ENCODE data around the gene CDH23. TPM values are rescaled to one million over a fixed set of nuclear protein-coding genes. Genes with fewer than 3 reads are reported as not detected.

Gene CDH23
- polyA plus RNA-seq, 1 experiment = 0.01 TPM

DNA sequence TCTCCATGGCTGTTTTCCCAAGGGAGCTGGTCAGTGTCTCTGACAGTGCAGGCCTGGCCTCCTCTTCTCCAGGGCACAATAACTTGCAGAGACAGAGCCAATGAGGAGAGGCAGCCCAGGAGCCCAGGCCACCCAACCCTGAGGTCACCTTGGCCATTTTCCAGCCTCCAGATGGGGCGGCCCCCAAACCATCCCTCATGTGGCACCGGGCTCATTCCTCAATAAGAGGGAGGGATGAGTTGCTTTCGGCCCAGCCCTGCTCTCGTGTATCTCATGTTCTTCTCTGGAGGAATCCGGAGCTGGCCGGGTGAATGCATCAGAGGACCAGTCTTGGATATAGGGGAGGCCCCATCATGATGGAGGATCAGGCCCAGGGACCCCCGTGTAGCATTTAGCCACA lies 223.9 kb downstream of the CDH23 start:
- CTCF ChIA-PET = interaction anchor here (4.5 kb wide), 1 partner anchor 12 kb away, joined by 26 read pairs; no protein-coding TSS in a partner anchor
- no peak overlapping the region for H3K27ac ChIP-seq (ENCODE audit: low read depth, low read length)
- DNase-seq (ENCODE audit: low read depth, low spot score) = no peak
- TF ChIP-seq, protein P1, sequence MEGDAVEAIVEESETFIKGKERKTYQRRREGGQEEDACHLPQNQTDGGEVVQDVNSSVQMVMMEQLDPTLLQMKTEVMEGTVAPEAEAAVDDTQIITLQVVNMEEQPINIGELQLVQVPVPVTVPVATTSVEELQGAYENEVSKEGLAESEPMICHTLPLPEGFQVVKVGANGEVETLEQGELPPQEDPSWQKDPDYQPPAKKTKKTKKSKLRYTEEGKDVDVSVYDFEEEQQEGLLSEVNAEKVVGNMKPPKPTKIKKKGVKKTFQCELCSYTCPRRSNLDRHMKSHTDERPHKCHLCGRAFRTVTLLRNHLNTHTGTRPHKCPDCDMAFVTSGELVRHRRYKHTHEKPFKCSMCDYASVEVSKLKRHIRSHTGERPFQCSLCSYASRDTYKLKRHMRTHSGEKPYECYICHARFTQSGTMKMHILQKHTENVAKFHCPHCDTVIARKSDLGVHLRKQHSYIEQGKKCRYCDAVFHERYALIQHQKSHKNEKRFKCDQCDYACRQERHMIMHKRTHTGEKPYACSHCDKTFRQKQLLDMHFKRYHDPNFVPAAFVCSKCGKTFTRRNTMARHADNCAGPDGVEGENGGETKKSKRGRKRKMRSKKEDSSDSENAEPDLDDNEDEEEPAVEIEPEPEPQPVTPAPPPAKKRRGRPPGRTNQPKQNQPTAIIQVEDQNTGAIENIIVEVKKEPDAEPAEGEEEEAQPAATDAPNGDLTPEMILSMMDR (IDR thresholded peaks at IDR 0.05; ENCODE audit: low read depth, low read length) = no peak
- POLR2A ChIA-PET = no interaction called here
- peaks cover 24% of the 10 kb centered on the region for H3K27me3 ChIP-seq (ENCODE audit: control insufficient read depth, insufficient read depth, low read length)
- no peak overlapping the region for H3K4me3 ChIP-seq (ENCODE audit: low read depth, low read length)
- H3K9me3 ChIP-seq (ENCODE audit: control insufficient read depth, insufficient read depth, low read length) = no peaks in the 10 kb centered on the region

DNA sequence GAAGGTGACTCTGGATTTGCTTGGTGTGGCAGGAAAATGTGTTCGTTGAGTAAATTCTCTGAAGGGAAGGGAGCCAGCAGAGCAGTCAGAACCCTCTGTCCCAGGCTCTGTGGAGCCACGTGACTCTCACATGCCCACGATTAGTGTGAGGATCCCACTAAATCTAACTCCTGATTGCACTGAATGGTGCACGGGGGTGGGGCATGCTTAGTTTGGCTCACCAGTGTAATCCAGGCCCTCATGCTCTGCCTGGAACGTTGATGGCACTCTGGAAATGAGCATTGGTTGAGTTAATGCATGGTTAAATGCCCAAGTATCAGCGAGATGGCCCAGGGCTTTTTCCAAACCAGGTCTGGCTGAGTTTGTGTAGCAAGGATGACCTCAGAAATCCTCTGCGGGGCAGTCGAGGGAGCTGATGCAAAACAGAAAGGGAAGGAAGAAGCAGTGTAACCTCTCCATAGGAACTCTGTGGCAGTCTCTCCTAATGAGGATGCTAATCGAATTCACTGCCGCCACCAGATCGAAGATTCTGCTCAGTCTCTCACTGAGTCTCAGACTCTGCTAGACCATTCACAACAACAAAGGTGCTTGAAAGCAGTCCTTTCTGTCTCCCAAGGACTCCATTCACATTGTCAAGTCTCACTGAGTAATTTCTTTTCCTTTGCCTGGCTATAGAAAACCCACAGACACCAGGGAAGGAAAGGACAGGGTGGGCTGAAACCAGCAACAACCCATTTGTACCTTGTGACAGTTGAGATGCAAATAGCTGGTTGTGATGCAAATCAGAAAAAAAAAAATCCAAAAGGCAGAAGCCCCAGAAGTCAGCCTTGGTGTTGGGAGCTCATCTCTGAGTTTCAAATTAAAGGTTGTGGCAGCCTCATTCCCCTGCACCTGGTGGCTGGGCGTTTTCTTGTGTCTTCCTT lies 224.8 kb downstream of the CDH23 start:
- no peak for DNase-seq (ENCODE audit: low read depth, low spot score)
- TF ChIP-seq, protein P1 (IDR thresholded peaks at IDR 0.05; ENCODE audit: low read depth, low read length) = no peak
- peaks cover 22% of the 10 kb centered on the region for H3K27me3 ChIP-seq (ENCODE audit: control insufficient read depth, insufficient read depth, low read length)
- H3K9me3 ChIP-seq (ENCODE audit: control insufficient read depth, insufficient read depth, low read length) = no peaks in the 10 kb centered on the region
- POLR2A ChIA-PET = no interaction called here
- CTCF ChIA-PET = interaction anchor here (4.5 kb wide), 1 partner anchor 12 kb away, joined by 26 read pairs; no protein-coding TSS in a partner anchor
- H3K4me3 ChIP-seq (ENCODE audit: low read depth, low read length) = no peak overlapping the region
- no peak overlapping the region for H3K27ac ChIP-seq (ENCODE audit: low read depth, low read length)

DNA sequence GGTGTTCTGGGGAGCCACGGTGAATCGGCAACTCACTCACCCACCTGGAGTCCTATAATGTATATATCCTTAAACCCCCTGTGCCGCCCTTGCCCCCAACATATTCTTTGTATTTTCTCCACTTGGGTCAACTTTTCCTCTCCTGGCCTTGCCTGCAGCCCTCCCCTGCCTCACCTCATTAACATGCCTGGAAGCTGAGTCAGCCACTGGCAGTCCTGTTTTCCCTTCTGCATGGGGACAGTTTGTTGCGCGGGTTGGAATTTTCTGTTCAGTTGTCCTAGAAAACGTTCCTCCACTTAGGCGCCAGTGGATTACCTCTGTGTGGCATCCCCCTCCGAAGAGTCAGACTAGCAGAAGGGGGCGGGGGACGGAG lies 225.4 kb downstream of the CDH23 start:
- DNase-seq (ENCODE audit: low read depth, low spot score) = no peak
- ChIA-PET CTCF (interaction anchor here (1.1 to 4.5 kb wide), 3 partner anchors 13 to 237 kb away, joined by 3 to 26 read pairs (median 4); no protein-coding TSS in a partner anchor), POLR2A (no interaction called here)
- Histone ChIP-seq H3K4me3 (ENCODE audit: low read depth, low read length) (no peak overlapping the region), H3K27ac (ENCODE audit: low read depth, low read length) (no peak overlapping the region), H3K27me3 (ENCODE audit: control insufficient read depth, insufficient read depth, low read length) (peaks cover 26% of the 10 kb centered on the region), H3K9me3 (ENCODE audit: control insufficient read depth, insufficient read depth, low read length) (no peaks in the 10 kb centered on the region)
- TF ChIP-seq, protein P1 (IDR thresholded peaks at IDR 0.05; ENCODE audit: low read depth, low read length) = no peak

DNA sequence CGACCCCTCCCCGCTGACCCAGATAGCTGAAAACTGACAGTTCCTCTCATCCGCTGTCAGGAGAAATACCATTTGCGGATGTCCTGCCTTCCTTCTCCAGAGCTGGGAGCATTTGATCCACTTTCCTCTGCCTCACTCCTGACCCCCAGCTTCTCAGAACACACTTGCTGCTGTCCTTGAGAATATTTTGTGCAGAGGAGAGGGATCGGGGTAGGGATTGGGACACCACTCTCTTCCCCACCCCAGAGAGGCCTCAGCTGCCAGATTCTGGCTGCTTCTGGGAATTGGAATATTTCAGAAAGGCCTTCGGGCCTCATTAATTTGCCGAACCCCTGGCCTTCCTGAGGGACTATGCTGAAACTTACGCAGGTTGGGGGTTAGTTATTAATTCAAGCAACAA lies 225.9 kb downstream of the CDH23 start:
- CTCF ChIA-PET = interaction anchor here (1.1 to 4.5 kb wide), 3 partner anchors 14 to 238 kb away, joined by 3 to 26 read pairs (median 4); no protein-coding TSS in a partner anchor
- no peak for DNase-seq (ENCODE audit: low read depth, low spot score)
- Histone ChIP-seq H3K27ac (ENCODE audit: low read depth, low read length) (no peak overlapping the region), H3K9me3 (ENCODE audit: control insufficient read depth, insufficient read depth, low read length) (no peaks in the 10 kb centered on the region), H3K4me3 (ENCODE audit: low read depth, low read length) (no peak overlapping the region), H3K27me3 (ENCODE audit: control insufficient read depth, insufficient read depth, low read length) (peaks cover 26% of the 10 kb centered on the region)
- TF ChIP-seq, protein P1 (IDR thresholded peaks at IDR 0.05; ENCODE audit: low read depth, low read length) = no peak
- POLR2A ChIA-PET = no interaction called here
